GM12878 (cell line): ENCODE measurements around the gene MBIP. TPM values are rescaled to one million over a fixed set of nuclear protein-coding genes. Genes with fewer than 3 reads are reported as not detected.

Source experiments
- ATAC-seq: fragments of 200-7000 bp; cut with Tn5 transposase; 3 replicates; pipeline ENCODE4 v1.9.1; 2020; ENCODE audit warnings: mild to moderate bottlenecking, moderate library complexity
- BruUV-seq: library from RNA; stranded (reverse); fragments of 400-500 nt; replicated peaks from 2 replicates; lab custom pipeline; 2021; lab: Mats Ljungman, UMichigan
- CTCF ChIA-PET: fragments of 300-600 bp; sonication (Branson Sonifier 250); formaldehyde crosslinking; extraction: SDS; loops from one replicate; lab custom pipeline; 2021; ENCODE audit warnings: inconsistent platforms; lab: Yijun Ruan, JAX
- POLR2A ChIA-PET: fragments of 350-600 bp; formaldehyde crosslinking; extraction: SDS; loops from one replicate; lab custom pipeline; 2021; ENCODE audit warnings: inconsistent platforms; lab: Charles Lee
- RAD21 ChIA-PET: fragments of 300-600 bp; sonication (Branson Sonifier 250); formaldehyde crosslinking; loops from one replicate; lab custom pipeline; 2023; ENCODE audit warnings: antibody characterized with exemption; ENCODE audit not compliant: unreplicated experiment; lab: Charles Lee
- SMC1A ChIA-PET: fragments of 300-600 bp; sonication (Branson Sonifier 250); formaldehyde crosslinking; loops from one replicate; lab custom pipeline; 2023; ENCODE audit not compliant: unreplicated experiment, uncharacterized antibody; lab: Charles Lee
- DNase-seq: peaks from one replicate; pipeline ENCODE4 v3.0.0-alpha.2; 2011; ENCODE audit warnings: low read depth, low spot score
- FAIRE-seq: peaks from 3 replicates; lab custom pipeline; 2011; peaks lifted over from hg19 to GRCh38; lab: Jason Lieb, UNC
- H2AFZ ChIP-seq: 2 replicates; pipeline ENCODE4 v1.6.0; 2011; ENCODE audit warnings: low read depth, low read length, control low read depth; ENCODE audit not compliant: control insufficient read depth
- H3K27ac ChIP-seq: 2 replicates; pipeline ENCODE4 v1.5.1; 2011; ENCODE audit warnings: control low read depth; ENCODE audit not compliant: control insufficient read depth, insufficient read depth
- H3K27me3 ChIP-seq, 2 experiments: replicated peaks in 1 of 2; 2 replicates each; pipeline versions ENCODE4 v1.6.0 to v1.6.1; 2011; ENCODE audit warnings: low read length in 1 of 2; ENCODE audit not compliant: control insufficient read depth in 2 of 2, insufficient read depth in 2 of 2
- H3K36me3 ChIP-seq, 2 experiments: 2 replicates each; pipeline ENCODE4 v1.5.1; 2011; ENCODE audit warnings: low read length in 1 of 2; ENCODE audit not compliant: control insufficient read depth in 2 of 2, insufficient read depth in 2 of 2
- H3K4me1 ChIP-seq: 2 replicates; pipeline ENCODE4 v1.6.1; 2011; ENCODE audit warnings: mild to moderate bottlenecking, low read length, moderate library complexity, mixed read lengths; ENCODE audit not compliant: control insufficient read depth, insufficient read depth
- H3K4me2 ChIP-seq: 2 replicates; pipeline ENCODE4 v1.6.0; 2011; ENCODE audit warnings: control low read depth; ENCODE audit not compliant: control insufficient read depth, insufficient read depth
- H3K4me3 ChIP-seq: fragments of 200-600 bp; sonication (generic); 2 replicates; pipeline ENCODE4 v1.5.1; 2016
- H3K79me2 ChIP-seq: 2 replicates; pipeline ENCODE4 v1.6.0; 2011; ENCODE audit warnings: low read length; ENCODE audit not compliant: control insufficient read depth, insufficient read depth
- H3K9ac ChIP-seq: 2 replicates; pipeline ENCODE4 v1.8.0; 2011; ENCODE audit warnings: low read length, control low read depth, mixed read lengths; ENCODE audit not compliant: control insufficient read depth, insufficient read depth
- H3K9me3 ChIP-seq: replicated peaks from 3 replicates; pipeline ENCODE4 v1.5.1; 2011; ENCODE audit warnings: mild to moderate bottlenecking, low read length; ENCODE audit not compliant: control insufficient read depth, insufficient read depth
- H4K20me1 ChIP-seq: 2 replicates; pipeline ENCODE4 v1.6.0; 2011; ENCODE audit not compliant: control insufficient read depth, insufficient read depth
- BACH1 ChIP-seq: fragments of 450-650 bp; IDR thresholded peaks from 2 replicates; pipeline ENCODE4 v1.6.1; 2017; ENCODE audit warnings: mild to moderate bottlenecking, borderline replicate concordance
- BCL3 ChIP-seq: IDR thresholded peaks from 2 replicates; pipeline ENCODE4 v1.6.1; 2011; ENCODE audit warnings: borderline replicate concordance, low read depth, mild to moderate bottlenecking, moderate library complexity, low read length; ENCODE audit not compliant: insufficient read depth, poor library complexity, severe bottlenecking
- CBX5 ChIP-seq: sonication (generic); IDR thresholded peaks from 2 replicates; pipeline ENCODE4 v1.6.1; 2016; ENCODE audit warnings: low read depth, moderate library complexity, mild to moderate bottlenecking, inconsistent platforms
- DPF2 ChIP-seq: fragments of 450-650 bp; IDR thresholded peaks from 2 replicates; pipeline ENCODE4 v1.6.1; 2017; ENCODE audit warnings: mild to moderate bottlenecking
- E2F4 ChIP-seq: IDR thresholded peaks from 2 replicates; pipeline ENCODE4 v1.6.1; 2012; ENCODE audit warnings: low read depth, low read length, improper control_type of control experiment
- IRF4 ChIP-seq: IDR thresholded peaks from 2 replicates; pipeline ENCODE4 v1.6.1; 2011; ENCODE audit warnings: low read depth, low read length
- MEF2A ChIP-seq: IDR thresholded peaks from 2 replicates; pipeline ENCODE4 v1.6.1; 2011; ENCODE audit warnings: low read depth, mild to moderate bottlenecking, low read length, moderate library complexity; ENCODE audit not compliant: insufficient read depth
- MXI1 ChIP-seq: fragments of 150-350 bp; IDR thresholded peaks from 2 replicates; pipeline ENCODE4 v1.6.1; 2011; ENCODE audit warnings: low read depth, mild to moderate bottlenecking, inconsistent platforms, low read length, improper control_type of control experiment
- MYC ChIP-seq: IDR thresholded peaks from 2 replicates; pipeline ENCODE4 v1.6.1; 2011; ENCODE audit warnings: mild to moderate bottlenecking, low read length, moderate library complexity, inconsistent platforms; ENCODE audit not compliant: insufficient read depth, insufficient replicate concordance, insufficient read length, severe bottlenecking
- POLR2AphosphoS5 ChIP-seq: IDR thresholded peaks from 2 replicates; pipeline ENCODE4 v1.6.1; 2011; ENCODE audit warnings: mild to moderate bottlenecking, low read length, inconsistent platforms
- SMAD5 ChIP-seq: IDR thresholded peaks from 2 replicates; pipeline ENCODE4 v1.6.1; 2016; ENCODE audit warnings: antibody characterized with exemption, low read depth
- YBX1 ChIP-seq: fragments of 450-650 bp; IDR thresholded peaks from 2 replicates; pipeline ENCODE4 v1.6.1; 2016; ENCODE audit warnings: antibody characterized with exemption
- ZBTB11 ChIP-seq: fragments of 450-650 bp; formaldehyde crosslinking; IDR thresholded peaks from 2 replicates; pipeline ENCODE4 v1.5.0; 2022; ENCODE audit warnings: mild to moderate bottlenecking, missing genetic modification characterization
- WGBS: methylation state at CpG from one replicate; pipeline ENCODE4 v1.1.6; 2016; ENCODE audit warnings: low lambda C conversion rate; ENCODE audit not compliant: insufficient replicate concordance, insufficient coverage; ENCODE audit errors: missing lambda C conversion rate; 5-methylcytosine and 5-hydroxymethylcytosine counted together
- in situ Hi-C: fragments of 300-500 bp; cut with MboI; formaldehyde crosslinking; loops from 9 replicates; pipeline ENCODE4 v1.14.3; 2018; ENCODE audit warnings: mixed read lengths
- intact Hi-C: fragments of 100-400 bp; cut with micrococcal nuclease; formaldehyde crosslinking; loops from one replicate; pipeline ENCODE4 v1.14.2; 2022; ENCODE audit not compliant: unreplicated experiment
- polyA plus RNA-seq, 11 experiments: library from polyadenylated mRNA; depleted of rRNA in 4 of 11; unstranded in 6 of 11; stranded (reverse) in 5 of 11; fragments of >200 nt; fragmentation: Nextera tagmentation in 4 of 11; fragmentation: Illumina TruSeq in 1 of 11; extraction: Ambion mirVana in 4 of 11; extraction: Trizol in 1 of 11; gene quantifications; 1 replicate in 1 of 11; 2 replicates in 10 of 11; pipeline versions ENCODE4 v1.2.1 to v1.2.3, GENCODE V29; 2011 to 2016; ENCODE audit warnings: inconsistent platforms in 2 of 11, missing spikeins in 2 of 11, low read depth in 1 of 11
- total RNA-seq, 4 experiments: library from RNA; depleted of rRNA in 3 of 4; stranded (reverse); fragments of >200 nt in 3 of 4; fragmentation: Illumina TruSeq in 1 of 4; extraction: Trizol in 1 of 4; gene quantifications; 2 replicates each; pipeline versions ENCODE4 v1.2.1 to v1.2.3, GENCODE V29; 2013 to 2021

Gene MBIP
- total and polyA plus RNA-seq, 10 of the 15 experiments (the other 5 are each of a cell fraction or from before 2014, with no cell fraction given) = 9.0 to 43.5 (median 32.1) TPM

DNA sequence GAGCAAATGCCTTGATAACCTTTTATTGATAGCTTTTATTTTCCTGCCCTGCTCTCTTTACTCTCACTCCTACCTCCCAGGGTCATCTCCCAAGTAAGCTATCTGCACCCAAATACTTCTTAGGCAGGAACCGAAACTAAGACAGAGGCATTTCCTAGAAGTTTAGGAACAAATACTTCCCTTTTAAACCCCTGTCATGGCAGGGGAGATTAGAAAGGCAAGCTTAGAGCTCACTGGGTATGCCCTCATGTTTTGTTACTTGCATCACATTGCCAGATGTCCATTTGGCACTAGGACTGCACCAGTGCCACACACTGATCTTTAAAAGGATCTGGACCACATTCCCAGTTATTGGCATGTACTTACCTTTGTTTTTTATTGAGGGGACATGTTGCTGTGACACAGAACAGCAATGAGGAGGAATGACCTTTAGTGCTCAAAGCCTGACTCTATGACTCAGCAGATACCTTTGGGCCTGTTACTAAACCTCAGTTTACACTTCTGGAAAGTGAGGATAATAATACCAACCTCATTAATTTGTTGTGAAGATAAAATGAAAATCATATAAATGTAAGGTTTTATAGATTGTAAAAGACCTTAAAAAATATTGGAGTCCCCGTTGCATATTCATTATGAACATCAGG lies 40.9 kb upstream of the MBIP start:
- FAIRE-seq = no peak
- H3K4me2 ChIP-seq = no peak overlapping the region
- 12% methylated on average over 2 of the region's 2 CpGs for WGBS

More for the DNA sequence above, 40.9 kb upstream of the MBIP start:
- no peaks in the 10 kb centered on the region for H3K27me3 ChIP-seq
- RAD21 ChIA-PET = interaction anchor here (1.9 kb wide), 1 partner anchor 12 kb away, joined by 5 read pairs; no protein-coding TSS in a partner anchor
- intact Hi-C loops = no loop called here
- SMC1A ChIA-PET = interaction anchor here (0.9 kb wide), 1 partner anchor 13 kb away, joined by 3 read pairs; no protein-coding TSS in a partner anchor
- H3K36me3 ChIP-seq = no peaks in the 10 kb centered on the region
- H3K9me3 ChIP-seq = no peaks in the 10 kb centered on the region
- H4K20me1 ChIP-seq = no peaks in the 10 kb centered on the region
- BruUV-seq = no TSS peak
- no peak for ATAC-seq
- no peak for TF ChIP-seq POLR2AphosphoS5
- no peak for TF ChIP-seq MYC
- no peak for TF ChIP-seq IRF4
- TF ChIP-seq MEF2A = no peak
- TF ChIP-seq E2F4 = no peak
- no peak for TF ChIP-seq BACH1
- TF ChIP-seq CBX5 = no peak
- TF ChIP-seq BCL3 = no peak
- TF ChIP-seq MXI1 = no peak
- no peak for TF ChIP-seq YBX1
- TF ChIP-seq ZBTB11 = no peak
- no peak for TF ChIP-seq SMAD5
- no peak for TF ChIP-seq DPF2
- H2AFZ ChIP-seq = no peak overlapping the region
- no peak for DNase-seq
- H3K27ac ChIP-seq = no peak overlapping the region
- CTCF ChIA-PET = interaction anchor here (1.1 kb wide), 1 partner anchor 14 kb away, joined by 3 read pairs; no protein-coding TSS in a partner anchor
- no peaks in the 10 kb centered on the region for H3K79me2 ChIP-seq
- no peaks in the 10 kb centered on the region for H3K4me1 ChIP-seq
- in situ Hi-C loops = no loop called here
- no peak overlapping the region for H3K4me3 ChIP-seq
- no peak overlapping the region for H3K9ac ChIP-seq
- POLR2A ChIA-PET = no interaction called here
